Activated CD4-positive, alpha-beta T cell treated with anti-CD3 and anti-CD28 coated beads, Interleukin-2, amount 10 ng/mL, durations not matched to agents 7 days and 5 days (primary cell): ENCODE results near the gene TXNL1. TPM values are rescaled to one million over a fixed set of nuclear protein-coding genes. Genes with fewer than 3 reads are reported as not detected.
"Not testable (repeated sequence)": the region's sequence is repeated elsewhere in the genome, so short reads cannot be mapped to it uniquely, and the experiment has no call there.

Experiments
- CTCF ChIA-PET: fragments of 350-600 bp; sonication (Branson Sonifier 250); formaldehyde crosslinking; loops from one replicate; lab custom pipeline; 2021; ENCODE audit warnings: antibody characterized with exemption; lab: Charles Lee
- POLR2A ChIA-PET: fragments of 350-600 bp; sonication (Branson Sonifier 250); formaldehyde crosslinking; loops from one replicate; lab custom pipeline; 2021; ENCODE audit warnings: antibody characterized with exemption; lab: Charles Lee
- DNase-seq: peaks from one replicate; pipeline ENCODE4 v3.0.0-alpha.2; 2020
- H3K27ac Mint-ChIP-seq: one replicate; pipeline ENCODE4 v1.8.0; 2021; ENCODE audit warnings: mild to moderate bottlenecking, moderate library complexity, mixed read lengths
- H3K27me3 Mint-ChIP-seq: one replicate; pipeline ENCODE4 v1.8.0; 2021; ENCODE audit warnings: mixed read lengths
- H3K36me3 Mint-ChIP-seq: one replicate; pipeline ENCODE4 v1.8.0; 2021; ENCODE audit warnings: low read depth, mixed read lengths
- H3K4me1 Mint-ChIP-seq: one replicate; pipeline ENCODE4 v1.8.0; 2021; ENCODE audit warnings: mixed read lengths
- H3K4me3 Mint-ChIP-seq: one replicate; pipeline ENCODE4 v1.8.0; 2021; ENCODE audit warnings: mild to moderate bottlenecking, moderate library complexity, mixed read lengths
- H3K9me3 Mint-ChIP-seq: one replicate; pipeline ENCODE4 v1.8.0; 2021; ENCODE audit warnings: mixed read lengths
- total RNA-seq, 2 experiments: library from RNA; stranded (reverse); gene quantifications; one replicate each; pipeline ENCODE4 v1.2.3, GENCODE V29; 2021

The TXNL1 gene
- total RNA-seq, 2 experiments from 2014 or later, result 52.9 to 58.6 TPM

DNA sequence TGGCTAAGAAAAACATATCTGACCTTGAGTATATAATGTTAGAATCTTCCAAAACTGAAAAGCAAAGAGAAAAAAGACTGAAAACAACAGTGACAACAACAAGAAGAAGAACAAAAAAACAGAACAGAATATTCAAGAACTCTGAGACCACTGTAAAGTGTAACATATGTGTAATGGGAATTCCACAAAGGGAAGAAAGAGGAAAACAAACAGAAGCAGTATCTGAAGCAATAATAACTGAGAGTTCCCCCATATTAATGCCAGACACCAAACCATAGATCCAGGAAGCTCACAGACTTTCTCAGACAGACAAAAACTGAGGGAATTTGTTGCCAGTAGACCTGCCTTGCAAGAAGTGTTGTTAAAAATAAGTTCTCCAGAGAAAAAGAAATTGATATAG lies 58.9 kb downstream of the TXNL1 start:
- H3K9me3 Mint-ChIP-seq, result no peaks in the 10 kb centered on the region
- no peak for DNase-seq
- ChIA-PET POLR2A (no interaction called here), CTCF (no interaction called here)
- peaks cover 12% of the 10 kb centered on the region for H3K27me3 Mint-ChIP-seq
- H3K36me3 Mint-ChIP-seq, result no peaks in the 10 kb centered on the region
- H3K27ac Mint-ChIP-seq, result no peak overlapping the region
- H3K4me1 Mint-ChIP-seq, result no peaks in the 10 kb centered on the region
- H3K4me3 Mint-ChIP-seq, result no peak overlapping the region

DNA sequence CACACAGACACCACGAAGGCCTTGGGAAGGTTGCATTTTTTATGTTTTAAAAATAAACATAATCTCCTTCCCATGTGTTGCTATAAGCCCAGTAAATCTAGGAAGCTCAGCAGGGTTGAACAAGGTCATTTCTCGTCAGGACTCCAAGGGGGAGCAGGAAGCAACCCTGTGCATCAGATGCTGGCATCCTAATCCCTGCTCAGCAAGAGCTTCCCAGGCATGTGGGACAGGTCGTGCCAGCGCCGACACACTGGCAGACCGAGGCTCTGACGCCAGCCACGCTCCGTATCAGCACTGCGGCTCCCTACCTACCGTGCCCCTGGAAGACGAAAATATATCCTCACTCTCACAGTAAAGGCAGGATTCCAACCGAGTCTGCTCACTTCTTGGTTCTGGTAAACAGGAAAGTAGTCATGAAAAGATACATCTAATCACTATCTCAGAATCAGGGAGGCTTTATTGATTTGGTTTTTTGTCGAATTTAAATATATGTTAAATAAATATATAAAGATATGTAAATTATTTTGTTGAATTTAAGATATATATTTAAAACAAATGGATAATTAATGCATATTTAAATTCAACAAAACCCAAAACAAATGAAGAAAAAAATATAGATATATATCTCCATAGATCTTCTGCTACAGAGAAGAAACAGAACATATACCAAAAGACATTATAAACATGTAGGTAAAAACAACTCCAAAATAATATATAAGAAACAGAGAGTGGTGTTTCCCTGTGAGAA lies 61.4 kb downstream of the TXNL1 start:
- CTCF ChIA-PET, result interaction anchor here (0.7 kb wide), 2 partner anchors 622 to 969 kb away, joined by 3 read pairs; no protein-coding TSS in a partner anchor

DNA sequence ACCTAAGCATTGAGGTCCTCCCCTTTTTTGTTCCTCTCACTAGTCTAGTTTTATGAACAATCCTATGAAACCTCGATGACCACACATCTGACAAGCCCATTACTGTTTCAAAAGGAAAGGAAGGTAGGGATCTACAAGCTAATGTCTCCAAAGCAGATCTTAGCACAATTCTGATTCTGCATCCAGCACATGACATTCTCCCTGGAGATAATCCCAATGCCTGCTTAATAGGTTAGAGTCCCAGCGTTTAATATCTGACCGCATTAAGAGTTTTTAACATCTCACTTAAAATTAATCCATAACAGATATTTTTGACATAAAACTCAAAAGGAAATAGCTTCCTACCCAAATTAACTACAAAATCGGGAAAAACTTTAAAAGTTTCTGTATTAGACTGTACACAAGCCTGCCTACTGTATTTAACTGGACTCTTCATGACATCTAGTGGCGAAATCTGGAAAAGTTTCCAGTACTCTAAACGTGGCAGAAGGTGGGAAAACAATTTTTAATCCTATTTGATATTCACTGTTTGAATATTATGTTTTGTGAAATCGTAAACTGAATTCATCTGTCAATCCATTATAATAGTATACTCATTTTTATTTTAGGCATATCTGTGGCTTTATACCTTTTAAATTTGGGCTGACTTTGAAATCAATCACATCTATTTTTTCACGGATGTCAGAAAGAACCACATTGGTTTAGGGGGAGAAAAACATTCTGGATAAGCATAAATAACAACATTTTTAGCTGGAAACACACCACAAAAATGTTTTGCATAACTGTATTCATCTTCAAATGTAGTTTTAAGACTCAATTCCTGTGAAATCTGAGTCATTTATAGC lies 62.4 kb downstream of the TXNL1 start:
- Mint-ChIP-seq H3K27ac (no peak overlapping the region), H3K9me3 (no peaks in the 10 kb centered on the region), H3K4me3 (no peak overlapping the region), H3K27me3 (peaks cover 8% of the 10 kb centered on the region), H3K4me1 (no peaks in the 10 kb centered on the region), H3K36me3 (no peaks in the 10 kb centered on the region)
- CTCF ChIA-PET, result interaction anchor here (0.7 to 1.5 kb wide), 3 partner anchors 621 to 1341 kb away, joined by 3 read pairs; no protein-coding TSS in a partner anchor
- POLR2A ChIA-PET, result no interaction called here
- DNase-seq, result peak; percentile 19

More for the DNA sequence above, 61.4 kb downstream of the TXNL1 start:
- no peak overlapping the region for H3K4me3 Mint-ChIP-seq
- no peaks in the 10 kb centered on the region for H3K4me1 Mint-ChIP-seq
- no peak overlapping the region for H3K27ac Mint-ChIP-seq
- no peak for DNase-seq
- POLR2A ChIA-PET, result no interaction called here
- H3K27me3 Mint-ChIP-seq, result peaks cover 8% of the 10 kb centered on the region
- no peaks in the 10 kb centered on the region for H3K9me3 Mint-ChIP-seq
- H3K36me3 Mint-ChIP-seq, result no peaks in the 10 kb centered on the region

DNA sequence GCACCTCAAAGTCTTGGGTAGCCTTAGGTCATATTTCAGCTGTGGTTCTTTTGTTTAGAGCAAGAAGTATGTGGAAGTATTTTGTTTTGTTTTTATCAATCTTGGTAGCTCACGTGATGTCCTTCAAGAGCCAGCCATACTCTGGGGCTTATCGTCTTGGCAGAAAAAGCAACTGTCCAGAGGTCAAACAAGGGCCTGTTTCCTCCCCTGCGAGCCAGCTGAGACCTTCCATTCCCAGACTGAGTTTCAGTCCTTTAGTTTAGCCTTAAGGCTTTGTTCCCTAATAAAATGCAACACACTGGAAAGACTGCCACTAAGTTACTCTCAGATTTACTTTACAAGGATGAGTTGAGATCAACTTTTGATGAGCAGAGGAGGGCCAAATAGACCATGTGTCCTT lies 63.5 kb downstream of the TXNL1 start:
- ChIA-PET CTCF (interaction anchor here (1.3 to 1.5 kb wide), 2 partner anchors 23 to 1340 kb away, joined by 3 read pairs; no protein-coding TSS in a partner anchor), POLR2A (no interaction called here)
- Mint-ChIP-seq H3K4me3 (no peak overlapping the region), H3K36me3 (no peaks in the 10 kb centered on the region), H3K27ac (no peak overlapping the region), H3K4me1 (no peaks in the 10 kb centered on the region), H3K27me3 (peaks cover 11% of the 10 kb centered on the region), H3K9me3 (no peaks in the 10 kb centered on the region)
- DNase-seq, result no peak

DNA sequence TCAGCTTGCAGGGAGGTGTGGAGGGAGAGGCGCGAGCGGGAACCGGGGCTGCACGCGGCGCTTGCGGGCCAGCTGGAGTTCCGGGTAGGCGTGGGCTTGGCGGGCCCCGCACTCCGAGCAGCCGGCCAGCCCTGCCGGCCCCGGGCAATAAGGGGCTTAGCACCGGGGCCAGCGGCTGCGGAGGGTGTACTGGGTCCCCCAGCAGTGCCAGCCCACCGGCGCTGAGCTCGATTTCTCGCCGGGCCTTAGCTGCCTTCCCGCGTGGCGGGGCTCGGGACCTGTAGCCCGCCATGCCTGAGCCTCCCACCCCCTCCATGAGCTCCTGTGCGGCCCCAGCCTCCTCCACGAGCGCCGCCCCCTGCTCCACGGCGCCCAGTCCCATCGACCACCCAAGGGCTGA lies 66.1 kb downstream of the TXNL1 start:
- CTCF ChIA-PET, H3K27ac Mint-ChIP-seq, POLR2A ChIA-PET, DNase-seq, H3K9me3 Mint-ChIP-seq, H3K4me3 Mint-ChIP-seq, H3K27me3 Mint-ChIP-seq, H3K4me1 Mint-ChIP-seq, H3K36me3 Mint-ChIP-seq: not testable (repeated sequence)

DNA sequence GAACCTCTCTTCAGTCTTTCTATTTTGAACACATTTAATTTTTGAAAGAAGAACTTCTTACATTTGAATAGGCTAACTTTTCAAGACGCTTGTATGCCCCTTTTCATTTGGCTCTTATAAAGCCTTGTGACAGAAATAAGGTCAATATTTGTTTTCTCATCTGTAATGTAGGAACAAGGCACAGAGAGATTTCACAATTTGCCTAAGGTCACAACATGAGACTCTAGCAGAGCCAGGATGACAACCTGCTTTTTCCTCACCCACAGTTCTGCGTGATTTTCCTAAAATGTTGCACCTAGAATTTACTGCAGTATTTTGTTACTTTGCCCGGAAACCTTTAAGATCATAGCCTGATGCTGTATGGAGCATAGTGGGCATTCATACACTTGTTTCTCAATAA lies 67.4 kb downstream of the TXNL1 start:
- no peak overlapping the region for H3K27ac Mint-ChIP-seq
- POLR2A ChIA-PET, result no interaction called here
- peaks cover 7% of the 10 kb centered on the region for H3K27me3 Mint-ChIP-seq
- no peaks in the 10 kb centered on the region for H3K36me3 Mint-ChIP-seq
- DNase-seq, result no peak
- H3K4me3 Mint-ChIP-seq, result no peak overlapping the region
- no peaks in the 10 kb centered on the region for H3K9me3 Mint-ChIP-seq
- CTCF ChIA-PET, result no interaction called here
- no peaks in the 10 kb centered on the region for H3K4me1 Mint-ChIP-seq

DNA sequence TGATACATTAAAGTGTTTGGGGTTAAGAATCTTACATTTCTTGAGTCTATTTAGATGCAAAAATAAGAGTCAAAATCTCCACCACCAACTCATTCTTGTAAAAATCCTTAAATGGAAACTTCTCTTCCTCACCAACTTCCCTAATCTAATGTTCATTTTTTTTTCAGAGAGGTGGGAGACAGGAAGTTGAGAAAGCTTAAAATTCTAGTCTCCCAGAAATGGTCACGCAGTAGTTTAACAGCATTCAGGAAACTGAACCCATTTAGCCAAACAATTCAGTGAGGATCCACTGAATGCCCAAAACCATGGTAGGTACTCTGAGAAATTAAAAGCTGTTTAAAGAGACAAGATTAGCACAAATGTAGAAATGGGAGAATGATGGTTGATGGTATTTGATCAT lies 69.0 kb downstream of the TXNL1 start:
- Mint-ChIP-seq H3K4me1 (no peaks in the 10 kb centered on the region), H3K27ac (no peak overlapping the region), H3K36me3 (no peaks in the 10 kb centered on the region), H3K9me3 (no peaks in the 10 kb centered on the region), H3K4me3 (no peak overlapping the region), H3K27me3 (peaks cover 3% of the 10 kb centered on the region)
- CTCF ChIA-PET, result no interaction called here
- DNase-seq, result no peak
- POLR2A ChIA-PET, result no interaction called here

DNA sequence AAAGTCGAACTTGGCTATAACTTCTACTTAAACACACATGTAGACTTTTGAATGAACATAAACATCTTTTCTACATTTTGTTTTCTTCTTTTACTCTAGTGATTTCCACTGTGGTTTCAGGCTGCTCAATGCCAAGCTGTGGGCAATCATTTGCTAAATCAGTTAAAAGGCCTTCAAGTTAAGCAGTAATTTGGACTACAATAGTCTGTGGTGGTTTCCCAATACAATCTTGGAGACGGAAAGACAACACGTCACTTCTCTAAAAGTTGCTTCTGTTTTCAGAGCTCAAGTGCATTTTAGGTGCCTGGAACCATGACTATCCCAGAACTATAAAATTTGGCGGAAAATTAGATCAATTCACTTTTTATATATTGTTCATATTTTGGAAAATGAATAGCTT lies 69.4 kb downstream of the TXNL1 start:
- POLR2A ChIA-PET, result no interaction called here
- H3K9me3 Mint-ChIP-seq, result no peaks in the 10 kb centered on the region
- no peaks in the 10 kb centered on the region for H3K4me1 Mint-ChIP-seq
- no peak overlapping the region for H3K27ac Mint-ChIP-seq
- no peak overlapping the region for H3K4me3 Mint-ChIP-seq
- no peaks in the 10 kb centered on the region for H3K36me3 Mint-ChIP-seq
- CTCF ChIA-PET, result no interaction called here
- no peak for DNase-seq
- H3K27me3 Mint-ChIP-seq, result peaks cover 3% of the 10 kb centered on the region

DNA sequence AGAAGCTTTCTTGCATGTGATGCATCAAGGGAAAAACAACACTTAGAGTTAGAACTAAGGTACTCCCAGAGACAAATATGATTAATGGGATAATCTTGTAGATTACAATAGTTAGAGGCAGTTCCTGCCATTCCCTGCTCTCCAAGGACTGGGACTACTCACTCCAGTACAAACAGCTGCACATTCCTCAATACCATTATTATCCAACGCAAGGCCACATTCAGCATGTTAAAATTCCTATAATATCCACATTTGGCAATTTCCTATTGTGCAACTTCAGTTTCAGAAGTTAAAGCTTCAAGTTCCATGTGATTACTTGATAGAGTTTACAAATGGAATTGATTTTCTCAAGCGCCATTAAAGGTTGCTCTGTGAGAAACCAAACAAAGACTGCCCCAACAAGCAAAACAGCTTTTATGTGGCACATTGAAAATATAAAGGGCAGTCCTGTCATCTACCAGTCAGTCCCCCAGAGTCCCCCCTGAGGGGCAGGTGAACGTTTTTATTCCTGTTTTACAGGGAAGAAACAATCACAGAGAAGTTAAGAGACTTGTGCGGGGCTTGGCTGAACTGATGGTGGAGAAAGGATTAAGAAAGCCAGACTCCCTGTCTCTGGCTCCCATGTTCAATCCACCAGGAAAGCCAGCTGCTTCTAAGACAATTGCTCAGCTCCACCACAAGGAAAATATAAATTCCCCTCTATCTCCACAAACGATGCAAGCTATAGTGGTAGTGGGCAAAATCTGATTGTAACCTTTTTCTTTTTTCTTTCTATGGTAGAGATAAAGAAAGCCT lies 72.6 kb downstream of the TXNL1 start:
- Mint-ChIP-seq H3K9me3 (no peaks in the 10 kb centered on the region), H3K4me1 (no peaks in the 10 kb centered on the region), H3K27ac (no peak overlapping the region), H3K4me3 (no peak overlapping the region), H3K27me3 (peaks cover 2% of the 10 kb centered on the region), H3K36me3 (no peaks in the 10 kb centered on the region)
- CTCF ChIA-PET, result interaction anchor here (1.4 kb wide), 1 partner anchor 14 kb away, joined by 3 read pairs; no protein-coding TSS in a partner anchor
- POLR2A ChIA-PET, result no interaction called here
- no peak for DNase-seq

DNA sequence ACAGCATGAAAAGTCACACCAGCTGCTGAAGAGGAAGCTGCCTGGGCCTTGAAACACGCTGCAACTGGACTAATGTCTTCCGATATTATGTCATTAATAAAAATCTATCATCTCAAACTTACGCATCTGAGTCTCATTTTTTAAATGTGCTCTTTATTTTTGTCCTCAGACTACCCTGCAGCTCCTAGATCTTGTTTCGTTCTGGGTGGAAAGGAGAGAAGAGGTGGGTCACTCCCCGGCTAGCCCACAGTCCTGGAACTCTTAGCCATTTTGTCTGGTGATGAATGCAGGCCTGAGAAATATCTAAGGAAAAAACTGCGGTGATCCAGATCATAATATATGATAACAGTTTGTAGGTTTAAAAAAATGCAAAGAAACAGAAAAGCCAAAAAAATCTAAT lies 73.3 kb downstream of the TXNL1 start:
- no peak for DNase-seq
- POLR2A ChIA-PET, result no interaction called here
- CTCF ChIA-PET, result interaction anchor here (1.4 kb wide), 1 partner anchor 14 kb away, joined by 3 read pairs; no protein-coding TSS in a partner anchor
- H3K27me3 Mint-ChIP-seq, result no peaks in the 10 kb centered on the region
- no peak overlapping the region for H3K4me3 Mint-ChIP-seq
- H3K27ac Mint-ChIP-seq, result no peak overlapping the region
- no peaks in the 10 kb centered on the region for H3K4me1 Mint-ChIP-seq
- no peaks in the 10 kb centered on the region for H3K36me3 Mint-ChIP-seq
- no peaks in the 10 kb centered on the region for H3K9me3 Mint-ChIP-seq

DNA sequence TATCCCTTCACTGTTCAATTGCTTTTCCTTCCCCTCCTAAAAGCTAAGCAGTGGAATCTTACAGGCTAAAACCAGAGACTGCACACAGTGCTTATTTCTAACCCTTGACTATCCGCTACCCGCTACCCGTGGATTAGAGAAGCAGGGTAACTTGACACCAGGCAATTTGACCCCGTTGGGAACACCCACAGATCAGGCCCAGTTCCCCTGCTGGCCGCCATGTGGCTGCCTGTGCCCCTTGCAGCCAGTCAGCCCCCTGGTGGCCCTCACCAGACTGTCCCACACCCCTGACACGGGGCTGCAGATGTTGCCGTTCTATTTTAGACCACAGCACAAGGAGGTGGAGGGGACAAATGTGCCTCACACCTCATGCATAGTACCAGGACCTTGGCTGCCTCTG lies 74.8 kb downstream of the TXNL1 start:
- no peak overlapping the region for H3K4me3 Mint-ChIP-seq
- CTCF ChIA-PET, result no interaction called here
- DNase-seq, result no peak

DNA sequence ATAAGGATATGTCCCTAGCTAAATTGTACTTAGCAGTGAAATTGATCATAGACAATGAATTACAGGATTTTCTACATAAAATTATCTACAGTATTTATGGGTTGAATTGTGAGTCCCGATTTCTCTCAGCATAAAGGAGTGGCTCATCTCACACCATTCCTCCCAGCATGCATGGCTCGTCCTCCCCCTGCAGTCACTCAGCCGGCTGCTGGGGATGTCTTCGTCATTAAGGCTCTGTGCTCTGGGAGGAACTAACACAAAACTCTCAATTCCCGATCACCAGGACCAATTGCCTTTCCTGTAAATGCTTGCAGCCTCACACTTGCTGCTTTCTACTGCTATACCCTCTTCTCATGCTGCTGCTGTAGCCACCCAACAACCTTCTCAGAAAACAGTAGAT lies 75.9 kb downstream of the TXNL1 start:
- no peak for DNase-seq
- no peaks in the 10 kb centered on the region for H3K27me3 Mint-ChIP-seq
- ChIA-PET POLR2A (no interaction called here), CTCF (no interaction called here)
- no peak overlapping the region for H3K4me3 Mint-ChIP-seq
- no peaks in the 10 kb centered on the region for H3K9me3 Mint-ChIP-seq
- no peak overlapping the region for H3K27ac Mint-ChIP-seq
- no peaks in the 10 kb centered on the region for H3K4me1 Mint-ChIP-seq
- no peaks in the 10 kb centered on the region for H3K36me3 Mint-ChIP-seq

More for the DNA sequence above, 74.8 kb downstream of the TXNL1 start:
- H3K27me3 Mint-ChIP-seq, result no peaks in the 10 kb centered on the region
- POLR2A ChIA-PET, result no interaction called here
- no peaks in the 10 kb centered on the region for H3K4me1 Mint-ChIP-seq
- H3K9me3 Mint-ChIP-seq, result no peaks in the 10 kb centered on the region
- H3K27ac Mint-ChIP-seq, result no peak overlapping the region
- no peaks in the 10 kb centered on the region for H3K36me3 Mint-ChIP-seq
